K562 (cell line): ENCODE data around the gene MAP4K5. TPM values are rescaled to one million over a fixed set of nuclear protein-coding genes. Genes with fewer than 3 reads are reported as not detected.

Experiments
- ATAC-seq: fragments of 200-7000 bp; cut with Tn5 transposase; 3 replicates; pipeline ENCODE4 v1.9.1; 2020; ENCODE audit warnings: moderate library complexity
- BruUV-seq: library from RNA; stranded (reverse); fragments of 400-500 nt; replicated peaks from 2 replicates; lab custom pipeline; 2021; lab: Mats Ljungman, UMichigan
- CTCF ChIA-PET: fragments of 300-600 bp; formaldehyde crosslinking; extraction: SDS; loops from one replicate; lab custom pipeline; 2021; ENCODE audit warnings: low intra/inter-chr PET ratio; lab: Yijun Ruan, JAX
- POLR2A ChIA-PET: fragments of 300-600, 350-650 bp; sonication (Branson Sonifier 250); formaldehyde crosslinking; extraction: SDS; loops from one replicate; lab custom pipeline; 2021; ENCODE audit warnings: antibody characterized with exemption, inconsistent platforms; lab: Yijun Ruan, JAX
- DNase-seq, 4 experiments: peaks; one replicate each; pipeline versions ENCODE4 v3.0.0 to v3.0.0-alpha.2; 2011 to 2018; ENCODE audit warnings: low spot score in 3 of 4, mixed read lengths in 3 of 4; ENCODE audit errors: extremely low read depth in 1 of 4
- FAIRE-seq: peaks from 2 replicates; lab custom pipeline; 2011; peaks lifted over from hg19 to GRCh38; lab: Jason Lieb, UNC
- H2AFZ ChIP-seq: 2 replicates; pipeline ENCODE4 v1.6.0; 2011; ENCODE audit warnings: low read depth, low read length, control low read depth, inconsistent platforms
- H3K27ac ChIP-seq: fragments of 200-600 bp; 3 replicates; pipeline ENCODE4 v1.8.0; 2011; ENCODE audit warnings: low read depth, mild to moderate bottlenecking, control low read depth, inconsistent platforms, low read length, moderate library complexity, mixed read lengths; ENCODE audit errors: extremely low read depth
- H3K27me3 ChIP-seq, 2 experiments: fragments of 300-600 bp in 1 of 2; 2 replicates in 1 of 2; 3 replicates in 1 of 2; pipeline versions ENCODE4 v1.6.0 to v1.8.0; 2011; ENCODE audit warnings: inconsistent platforms in 2 of 2, low read length in 2 of 2, mild to moderate bottlenecking in 1 of 2, mixed read lengths in 1 of 2, moderate library complexity in 1 of 2; ENCODE audit not compliant: control insufficient read depth in 2 of 2, insufficient read depth in 2 of 2
- H3K36me3 ChIP-seq: fragments of 300-600 bp; 3 replicates; pipeline ENCODE4 v1.8.0; 2011; ENCODE audit warnings: mild to moderate bottlenecking, low read length, inconsistent platforms; ENCODE audit not compliant: control insufficient read depth, insufficient read depth
- H3K4me1 ChIP-seq, 2 experiments: fragments of 200-600 bp in 1 of 2; replicated peaks in 1 of 2; 2 replicates in 1 of 2; 3 replicates in 1 of 2; pipeline versions ENCODE4 v1.5.1 to v1.8.0; 2011; ENCODE audit warnings: inconsistent platforms in 2 of 2, low read length in 2 of 2, mild to moderate bottlenecking in 1 of 2, mixed read lengths in 1 of 2, moderate library complexity in 1 of 2; ENCODE audit not compliant: control insufficient read depth in 2 of 2, insufficient read depth in 2 of 2
- H3K4me2 ChIP-seq: 2 replicates; pipeline ENCODE4 v1.6.1; 2011; ENCODE audit warnings: low read length, control low read depth, inconsistent platforms, mixed read lengths; ENCODE audit not compliant: insufficient read depth
- H3K4me3 ChIP-seq: fragments of 200-600 bp; sonication (generic), shearing (Covaris generic); 2 replicates; pipeline ENCODE4 v1.5.1; 2016; ENCODE audit warnings: control low read depth, inconsistent platforms
- H3K79me2 ChIP-seq: fragments of 200-600 bp; 3 replicates; pipeline ENCODE4 v1.8.0; 2011; ENCODE audit warnings: low read length, inconsistent platforms; ENCODE audit not compliant: control insufficient read depth, insufficient read depth
- H3K9ac ChIP-seq, 2 experiments: 2 replicates each; pipeline versions ENCODE4 v1.6.0 to v1.6.1; 2011; ENCODE audit warnings: low read depth in 2 of 2, low read length in 2 of 2, control low read depth in 1 of 2, inconsistent platforms in 1 of 2, mild to moderate bottlenecking in 1 of 2, mixed read lengths in 1 of 2; ENCODE audit not compliant: insufficient read depth in 1 of 2
- H3K9me1 ChIP-seq: one replicate; pipeline ENCODE4 v1.6.0; 2011; ENCODE audit warnings: inconsistent platforms, mild to moderate bottlenecking, low read length, moderate library complexity; ENCODE audit not compliant: control insufficient read depth, insufficient read depth
- H3K9me3 ChIP-seq: replicated peaks from 2 replicates; pipeline ENCODE4 v1.5.1; 2011; ENCODE audit warnings: low read depth, low read length, inconsistent platforms; ENCODE audit not compliant: control insufficient read depth, insufficient read depth
- H4K20me1 ChIP-seq: replicated peaks from 2 replicates; pipeline ENCODE4 v1.6.1; 2011; ENCODE audit warnings: low read length, inconsistent platforms, mixed read lengths; ENCODE audit not compliant: control insufficient read depth, insufficient read depth
- ARID1B ChIP-seq: fragments of 450-650 bp; IDR thresholded peaks from 2 replicates; pipeline ENCODE4 v1.6.1; 2016; ENCODE audit warnings: antibody characterized with exemption, mild to moderate bottlenecking, inconsistent platforms
- HMGN3 ChIP-seq: IDR thresholded peaks from 2 replicates; pipeline ENCODE4 v1.6.1; 2011; ENCODE audit warnings: borderline replicate concordance, low read depth, mild to moderate bottlenecking, mixed read lengths, low read length; ENCODE audit not compliant: insufficient read length; ENCODE audit errors: extremely low read depth
- JUND ChIP-seq, 2 experiments: IDR thresholded peaks; 2 replicates in 1 of 2; 3 replicates in 1 of 2; pipeline ENCODE4 v1.6.1; 2011; ENCODE audit warnings: borderline replicate concordance in 2 of 2, low read depth in 2 of 2, low read length in 2 of 2, improper control_type of control experiment in 1 of 2, missing biosample characterization in 1 of 2, missing genetic modification characterization in 1 of 2, missing genetic modification reagents in 1 of 2
- OTX1 ChIP-seq: fragments of 450-650 bp; formaldehyde crosslinking; IDR thresholded peaks from 2 replicates; pipeline ENCODE4 v1.4.0; 2022; ENCODE audit warnings: mild to moderate bottlenecking
- PHF8 ChIP-seq: fragments of 200-600 bp; sonication (generic); IDR thresholded peaks from 2 replicates; pipeline ENCODE4 v1.6.1; 2012; ENCODE audit warnings: mixed run types, mild to moderate bottlenecking, inconsistent platforms, low read length, moderate library complexity, borderline replicate concordance
- PRMT5 ChIP-seq: sonication (generic); formaldehyde crosslinking; IDR thresholded peaks from 2 replicates; pipeline ENCODE4 v1.5.0; 2020; ENCODE audit warnings: missing genetic modification reagents
- U2AF2 ChIP-seq: fragments of 200-400 bp; formaldehyde crosslinking; optimal IDR thresholded peaks from 2 replicates; pipeline ENCODE3; 2017; ENCODE audit warnings: low read depth, mild to moderate bottlenecking, low read length
- ZBTB7A ChIP-seq: IDR thresholded peaks from 2 replicates; pipeline ENCODE4 v1.6.1; 2011; ENCODE audit warnings: low read depth, mild to moderate bottlenecking, low read length, moderate library complexity, borderline replicate concordance; ENCODE audit not compliant: control insufficient read depth
- ZFP36 ChIP-seq: fragments of 150-350 bp; IDR thresholded peaks from 2 replicates; pipeline ENCODE4 v1.6.1; 2018; ENCODE audit warnings: low read length, low read depth; ENCODE audit not compliant: partially characterized antibody
- ZNF3 ChIP-seq: fragments of 250-450 bp; sonication (Bioruptor Pico); IDR thresholded peaks from 2 replicates; pipeline ENCODE4 v1.5.0; 2021; ENCODE audit warnings: mild to moderate bottlenecking, moderate library complexity
- WGBS: fragments of 100-300 bp; shearing (Covaris generic); methylation state at CpG from one replicate; pipeline ENCODE4 v1.1.6; 2016; ENCODE audit warnings: low coverage, mixed read lengths; ENCODE audit not compliant: insufficient coverage; ENCODE audit errors: missing lambda C conversion rate; 5-methylcytosine and 5-hydroxymethylcytosine counted together
- in situ Hi-C: fragments of 300-500 bp; cut with MboI; formaldehyde crosslinking; loops from 4 replicates; pipeline ENCODE4 v1.15.0; 2018; ENCODE audit warnings: inconsistent platforms, mixed read lengths
- intact Hi-C: fragments of 100-400 bp; cut with micrococcal nuclease; formaldehyde crosslinking; loops from 2 replicates; pipeline ENCODE4 v1.14.2; 2022
- polyA plus RNA-seq, 8 experiments: library from polyadenylated mRNA; depleted of rRNA in 4 of 8; stranded (reverse) in 5 of 8; unstranded in 3 of 8; fragments of >200 nt; fragmentation: Nextera tagmentation in 2 of 8; fragmentation: Illumina TruSeq in 1 of 8; extraction: Ambion mirVana in 2 of 8; extraction: Trizol in 1 of 8; gene quantifications; 2 replicates each; pipeline versions ENCODE4 v1.2.1 to v1.2.3, GENCODE V29; 2011 to 2014; ENCODE audit warnings: inconsistent platforms in 1 of 8, missing spikeins in 1 of 8
- total RNA-seq, 7 experiments: library from RNA; depleted of rRNA in 6 of 7; stranded (reverse); fragments of >200 nt in 6 of 7; fragmentation: Illumina TruSeq in 2 of 7; extraction: Trizol in 2 of 7; gene quantifications; 2 replicates each; pipeline versions ENCODE4 v1.2.1 to v1.2.3, GENCODE V29; 2011 to 2021; ENCODE audit warnings: low replicate concordance in 1 of 7
- TF ChIP-seq, protein P1 (sequence below): sonication (generic); formaldehyde crosslinking; IDR thresholded peaks from 2 replicates; pipeline ENCODE4 v1.8.1; 2023; ENCODE audit warnings: mild to moderate bottlenecking, missing genetic modification reagents
- TF ChIP-seq, protein P2 (sequence below): fragments of 250-450 bp; sonication (Bioruptor Pico); IDR thresholded peaks from 2 replicates; pipeline ENCODE4 v1.8.0; 2022; ENCODE audit warnings: moderate library complexity, mild to moderate bottlenecking, inconsistent platforms

The MAP4K5 gene
- total and polyA plus RNA-seq, 9 of the 15 experiments (the other 6 are each of a cell fraction or from before 2014, with no cell fraction given) = 5.9 to 29.4 (median 18.0) TPM

DNA sequence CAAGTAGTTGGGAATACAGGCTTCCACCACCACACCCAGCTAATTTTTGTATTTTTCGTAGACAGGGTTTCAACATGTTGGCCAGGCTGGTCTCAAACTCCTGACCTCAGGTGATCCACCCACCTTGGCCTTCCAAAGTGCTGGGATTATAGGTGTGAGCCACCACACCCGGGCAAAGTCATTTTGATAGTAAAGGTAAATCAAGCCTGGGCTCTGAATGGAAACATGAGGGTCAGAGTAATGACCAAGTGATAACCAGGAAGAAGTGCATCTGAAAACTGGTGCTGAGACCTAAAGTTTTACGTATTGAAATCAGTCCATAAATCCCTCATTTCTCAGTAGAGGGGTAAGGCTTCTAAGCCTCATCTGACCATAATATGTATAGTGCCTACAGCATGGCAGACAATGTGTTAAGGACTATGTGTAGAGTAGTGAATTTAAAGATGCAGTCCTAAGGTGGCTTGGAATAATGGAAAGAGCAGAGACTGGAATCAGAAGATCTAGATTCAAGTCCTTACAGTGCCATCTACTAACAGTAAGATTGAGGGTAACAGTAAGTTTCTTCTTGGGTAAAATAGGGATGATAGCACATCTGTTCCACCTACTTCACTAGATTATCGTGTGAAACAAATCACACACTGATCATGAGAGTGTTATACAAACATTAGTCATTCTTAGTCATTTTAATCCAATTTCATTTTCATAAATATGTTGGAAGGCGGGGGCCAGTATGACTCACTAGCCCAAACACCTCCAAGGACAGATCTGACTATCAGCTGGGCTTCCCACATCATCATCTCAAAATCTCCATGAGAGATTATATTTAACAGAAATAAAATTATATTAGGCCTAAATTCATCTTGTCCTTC lies 11.2 kb downstream of the MAP4K5 start:
- Histone ChIP-seq H2AFZ (no peak overlapping the region), H3K27ac (no peak overlapping the region; the same call in 2 of the 3 replicates), H4K20me1 (peaks cover 5% of the 10 kb centered on the region; the same call in 1 of the 2 replicates), H3K4me2 (no peak overlapping the region), H3K9me3 (no peaks in the 10 kb centered on the region), H3K4me3 (no peak overlapping the region), H3K4me1 (peaks cover 0 to 2% of the 10 kb centered on the region in 2 experiments; a peak in 2 of 5 replicates), H3K9me1 (no peaks in the 10 kb centered on the region), H3K9ac (no peak overlapping the region), H3K36me3 (peaks cover 8% of the 10 kb centered on the region; the same call in 1 of the 3 replicates), H3K27me3 (no peaks in the 10 kb centered on the region), H3K79me2 (peaks cover 83% of the 10 kb centered on the region)
- DNase-seq = peak in 2 of 4 experiments; percentile 7 to 10
- 61% methylated on average over 4 of the region's 5 CpGs for WGBS
- intact Hi-C loops = no loop called here
- POLR2A ChIA-PET = no interaction called here
- in situ Hi-C loops = loop anchor here (10.0 kb wide), 1 partner anchor 196 kb away; no protein-coding TSS in a partner anchor
- CTCF ChIA-PET = no interaction called here
- no peak for ATAC-seq
- no peak for FAIRE-seq
- BruUV-seq = no TSS peak
- no peak for TF ChIP-seq ZNF3 (CRISPR knock-in tag)
- no peak for TF ChIP-seq ZBTB7A
- no peak for TF ChIP-seq PRMT5
- TF ChIP-seq, protein P1, sequence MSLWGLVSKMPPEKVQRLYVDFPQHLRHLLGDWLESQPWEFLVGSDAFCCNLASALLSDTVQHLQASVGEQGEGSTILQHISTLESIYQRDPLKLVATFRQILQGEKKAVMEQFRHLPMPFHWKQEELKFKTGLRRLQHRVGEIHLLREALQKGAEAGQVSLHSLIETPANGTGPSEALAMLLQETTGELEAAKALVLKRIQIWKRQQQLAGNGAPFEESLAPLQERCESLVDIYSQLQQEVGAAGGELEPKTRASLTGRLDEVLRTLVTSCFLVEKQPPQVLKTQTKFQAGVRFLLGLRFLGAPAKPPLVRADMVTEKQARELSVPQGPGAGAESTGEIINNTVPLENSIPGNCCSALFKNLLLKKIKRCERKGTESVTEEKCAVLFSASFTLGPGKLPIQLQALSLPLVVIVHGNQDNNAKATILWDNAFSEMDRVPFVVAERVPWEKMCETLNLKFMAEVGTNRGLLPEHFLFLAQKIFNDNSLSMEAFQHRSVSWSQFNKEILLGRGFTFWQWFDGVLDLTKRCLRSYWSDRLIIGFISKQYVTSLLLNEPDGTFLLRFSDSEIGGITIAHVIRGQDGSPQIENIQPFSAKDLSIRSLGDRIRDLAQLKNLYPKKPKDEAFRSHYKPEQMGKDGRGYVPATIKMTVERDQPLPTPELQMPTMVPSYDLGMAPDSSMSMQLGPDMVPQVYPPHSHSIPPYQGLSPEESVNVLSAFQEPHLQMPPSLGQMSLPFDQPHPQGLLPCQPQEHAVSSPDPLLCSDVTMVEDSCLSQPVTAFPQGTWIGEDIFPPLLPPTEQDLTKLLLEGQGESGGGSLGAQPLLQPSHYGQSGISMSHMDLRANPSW (CRISPR knock-in tag) = no peak
- peak; percentile 56; the same call in 1 of the 2 replicates for TF ChIP-seq JUND (IDR thresholded peaks at IDR 0.05; ENCODE audit: borderline replicate concordance, low read depth, low read length)
- no peak; the same call in 2 of the 3 replicates for TF ChIP-seq JUND (tag; IDR thresholded peaks at IDR 0.05; ENCODE audit: borderline replicate concordance, low read depth, low read length)
- no peak for TF ChIP-seq ZFP36
- TF ChIP-seq, protein P2, sequence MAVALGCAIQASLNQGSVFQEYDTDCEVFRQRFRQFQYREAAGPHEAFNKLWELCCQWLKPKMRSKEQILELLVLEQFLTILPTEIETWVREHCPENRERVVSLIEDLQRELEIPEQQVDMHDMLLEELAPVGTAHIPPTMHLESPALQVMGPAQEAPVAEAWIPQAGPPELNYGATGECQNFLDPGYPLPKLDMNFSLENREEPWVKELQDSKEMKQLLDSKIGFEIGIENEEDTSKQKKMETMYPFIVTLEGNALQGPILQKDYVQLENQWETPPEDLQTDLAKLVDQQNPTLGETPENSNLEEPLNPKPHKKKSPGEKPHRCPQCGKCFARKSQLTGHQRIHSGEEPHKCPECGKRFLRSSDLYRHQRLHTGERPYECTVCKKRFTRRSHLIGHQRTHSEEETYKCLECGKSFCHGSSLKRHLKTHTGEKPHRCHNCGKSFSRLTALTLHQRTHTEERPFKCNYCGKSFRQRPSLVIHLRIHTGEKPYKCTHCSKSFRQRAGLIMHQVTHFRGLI (CRISPR knock-in tag) = no peak
- TF ChIP-seq OTX1 (CRISPR knock-in tag) = no peak
- TF ChIP-seq HMGN3 = no peak
- TF ChIP-seq ARID1B = 0 out of 2 replicates have a peak, but pooled peaks have one; percentile 9
- no peak for TF ChIP-seq U2AF2
- TF ChIP-seq PHF8 = no peak
